Osteoblast (primary cell): Measurements from ENCODE around the gene MEF2A. TPM values are rescaled to one million over a fixed set of nuclear protein-coding genes. Genes with fewer than 3 reads are reported as not detected.

ENCODE experiments used
- DNase-seq: peaks from one replicate; pipeline ENCODE4 v3.0.0; 2011; ENCODE audit warnings: low spot score, mixed read lengths; ENCODE audit not compliant: insufficient read length; ENCODE audit errors: missing footprints
- H2AFZ ChIP-seq: 2 replicates; pipeline ENCODE4 v1.6.0; 2011; ENCODE audit warnings: mild to moderate bottlenecking, low read length
- H3K27ac ChIP-seq: 2 replicates; pipeline ENCODE4 v1.5.1; 2011; ENCODE audit warnings: mild to moderate bottlenecking, low read depth, low read length, moderate library complexity
- H3K27me3 ChIP-seq: 2 replicates; pipeline ENCODE4 v1.6.0; 2012; ENCODE audit warnings: mild to moderate bottlenecking, control low read depth, inconsistent platforms, low read length, moderate library complexity; ENCODE audit not compliant: insufficient read depth
- H3K36me3 ChIP-seq: 2 replicates; pipeline ENCODE4 v1.5.1; 2011; ENCODE audit warnings: mild to moderate bottlenecking, low read length, control low read depth, moderate library complexity; ENCODE audit not compliant: insufficient read depth
- H3K4me1 ChIP-seq: 2 replicates; pipeline ENCODE4 v1.5.1; 2011; ENCODE audit warnings: mild to moderate bottlenecking, low read length, control low read depth, moderate library complexity; ENCODE audit not compliant: insufficient read depth
- H3K4me2 ChIP-seq: 2 replicates; pipeline ENCODE4 v1.6.0; 2011; ENCODE audit warnings: mild to moderate bottlenecking, low read length; ENCODE audit not compliant: insufficient read depth
- H3K4me3 ChIP-seq: fragments of 200-600 bp; sonication (generic); 3 replicates; pipeline ENCODE4 v1.5.1; 2012; ENCODE audit warnings: mild to moderate bottlenecking, low read length, inconsistent platforms; ENCODE audit not compliant: insufficient read depth
- H3K79me2 ChIP-seq: 2 replicates; pipeline ENCODE4 v1.6.0; 2012; ENCODE audit warnings: mild to moderate bottlenecking, low read length, control low read depth, inconsistent platforms; ENCODE audit not compliant: insufficient read depth
- H3K9me3 ChIP-seq: 2 replicates; pipeline ENCODE4 v1.5.1; 2011; ENCODE audit warnings: low read depth, low read length, control low read depth
- H4K20me1 ChIP-seq: 2 replicates; pipeline ENCODE4 v1.6.0; 2012; ENCODE audit warnings: mild to moderate bottlenecking, low read length, control low read depth; ENCODE audit not compliant: insufficient read depth
- CTCF ChIP-seq: IDR thresholded peaks from 2 replicates; pipeline ENCODE4 v1.5.1; 2011; ENCODE audit warnings: mild to moderate bottlenecking, low read depth, low read length, moderate library complexity; ENCODE audit errors: extremely low read depth
- total RNA-seq: library from RNA; depleted of rRNA; stranded (reverse); fragments of >200 nt; gene quantifications from 2 replicates; pipeline ENCODE4 v1.2.3, GENCODE V29; 2012

The MEF2A gene
- total RNA-seq, 1 donor = 55.4 TPM

DNA sequence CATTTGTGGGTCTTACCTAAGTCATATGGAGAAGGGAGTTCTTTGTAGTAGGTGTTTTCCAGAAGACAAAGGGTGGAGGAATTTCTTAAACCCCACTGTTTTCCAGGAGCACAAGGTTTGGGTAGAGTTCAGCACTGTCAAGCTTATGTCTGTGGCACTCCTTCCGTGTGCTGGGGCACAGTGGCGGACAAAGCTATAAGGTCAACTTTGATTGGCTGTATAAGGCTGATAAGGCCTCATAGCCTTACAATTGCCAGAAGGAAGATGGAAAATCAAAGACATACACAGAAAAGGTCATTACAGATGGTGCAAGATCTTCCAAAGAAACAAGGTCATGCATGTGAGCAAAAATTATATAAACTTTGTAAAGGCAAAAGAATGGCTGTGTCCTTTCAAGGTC lies 170.9 kb downstream of the MEF2A start:
- H3K36me3 ChIP-seq = no peaks in the 10 kb centered on the region
- H3K79me2 ChIP-seq = peaks cover 2% of the 10 kb centered on the region
- peaks cover 7% of the 10 kb centered on the region for H3K4me1 ChIP-seq
- no peak for DNase-seq
- H4K20me1 ChIP-seq = no peaks in the 10 kb centered on the region
- H3K27me3 ChIP-seq = no peaks in the 10 kb centered on the region
- H3K9me3 ChIP-seq = no peaks in the 10 kb centered on the region
- TF ChIP-seq CTCF = no peak
- no peak overlapping the region for H3K27ac ChIP-seq
- H3K4me3 ChIP-seq = no peak overlapping the region
- H2AFZ ChIP-seq = no peak overlapping the region
- H3K4me2 ChIP-seq = no peak overlapping the region

DNA sequence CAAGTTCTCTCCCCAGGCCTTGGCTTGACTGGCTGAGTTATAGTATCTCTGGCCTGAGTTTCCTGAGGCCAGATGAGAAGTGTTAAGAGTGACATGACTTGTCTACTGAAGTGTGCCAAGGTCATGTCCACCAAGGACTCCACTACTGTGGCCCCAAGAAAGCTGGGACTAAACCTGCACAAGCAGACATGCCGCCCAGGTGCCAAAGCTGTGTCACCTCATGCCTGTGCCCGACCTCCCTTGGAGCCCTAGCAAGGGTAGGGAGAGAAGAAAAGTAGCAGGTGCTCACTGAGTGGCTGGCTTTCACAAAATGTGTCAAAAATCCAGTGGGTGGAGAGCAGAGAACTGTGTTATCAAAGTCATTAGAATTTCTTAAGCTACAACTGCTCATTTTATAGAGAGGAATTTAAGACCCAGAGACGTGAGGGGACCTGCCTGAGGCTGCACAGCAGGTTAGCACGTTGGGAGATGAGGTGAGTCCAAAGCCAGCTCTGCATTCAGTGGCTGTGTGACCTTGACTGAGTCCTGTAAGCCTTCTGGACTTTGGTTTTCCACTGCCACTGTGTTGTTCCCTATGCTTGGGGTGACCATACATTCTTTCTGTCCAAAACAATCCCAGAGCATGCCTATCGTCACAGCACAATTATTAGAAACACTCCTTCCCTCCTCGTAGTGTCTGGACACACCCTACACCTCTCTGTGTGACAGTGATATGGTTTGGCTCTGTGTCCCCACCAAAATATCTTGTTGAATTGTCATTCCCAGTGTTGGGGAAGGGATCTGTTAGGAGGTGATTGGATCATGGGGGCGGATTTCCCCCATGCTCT lies 172.4 kb downstream of the MEF2A start:
- Histone ChIP-seq H3K27me3 (no peaks in the 10 kb centered on the region), H3K79me2 (no peaks in the 10 kb centered on the region), H3K4me2 (no peak overlapping the region), H3K27ac (no peak overlapping the region), H3K36me3 (no peaks in the 10 kb centered on the region), H4K20me1 (no peaks in the 10 kb centered on the region), H3K9me3 (no peaks in the 10 kb centered on the region), H3K4me1 (no peaks in the 10 kb centered on the region), H3K4me3 (no peak overlapping the region), H2AFZ (no peak overlapping the region)
- DNase-seq = no peak
- TF ChIP-seq CTCF = no peak

- Histone ChIP-seq H3K27ac (no peak overlapping the region), H3K27me3 (no peaks in the 10 kb centered on the region), H3K4me1 (no peaks in the 10 kb centered on the region), H3K9me3 (no peaks in the 10 kb centered on the region), H4K20me1 (no peaks in the 10 kb centered on the region), H3K4me2 (no peak overlapping the region), H2AFZ (no peak overlapping the region), H3K4me3 (no peak overlapping the region), H3K79me2 (no peaks in the 10 kb centered on the region), H3K36me3 (no peaks in the 10 kb centered on the region)
- DNase-seq = no peak
- TF ChIP-seq CTCF = no peak
Measured at GRCh38 chr15:99741835-99742234, 176.1 kb downstream of the MEF2A start.

- Histone ChIP-seq H3K79me2 (no peaks in the 10 kb centered on the region), H3K4me2 (no peak overlapping the region), H2AFZ (no peak overlapping the region), H3K4me3 (no peak overlapping the region), H4K20me1 (no peaks in the 10 kb centered on the region), H3K27me3 (no peaks in the 10 kb centered on the region), H3K9me3 (no peaks in the 10 kb centered on the region), H3K27ac (no peak overlapping the region), H3K36me3 (no peaks in the 10 kb centered on the region), H3K4me1 (no peaks in the 10 kb centered on the region)
- no peak for DNase-seq
- TF ChIP-seq CTCF = no peak
Measured at GRCh38 chr15:99744142-99744541, 178.4 kb downstream of the MEF2A start.
